ENCODE measurements around the gene ZDHHC14. TPM values are rescaled to one million over a fixed set of nuclear protein-coding genes. Genes with fewer than 3 reads are reported as not detected.
"Not testable (repeated sequence)": the region's sequence is repeated elsewhere in the genome, so short reads cannot be mapped to it uniquely, and the experiment has no call there.

Gene ZDHHC14
- total RNA-seq, 4 donors from 2014 or later, result 7.3 to 14.4 (median 8.1) TPM

DNA sequence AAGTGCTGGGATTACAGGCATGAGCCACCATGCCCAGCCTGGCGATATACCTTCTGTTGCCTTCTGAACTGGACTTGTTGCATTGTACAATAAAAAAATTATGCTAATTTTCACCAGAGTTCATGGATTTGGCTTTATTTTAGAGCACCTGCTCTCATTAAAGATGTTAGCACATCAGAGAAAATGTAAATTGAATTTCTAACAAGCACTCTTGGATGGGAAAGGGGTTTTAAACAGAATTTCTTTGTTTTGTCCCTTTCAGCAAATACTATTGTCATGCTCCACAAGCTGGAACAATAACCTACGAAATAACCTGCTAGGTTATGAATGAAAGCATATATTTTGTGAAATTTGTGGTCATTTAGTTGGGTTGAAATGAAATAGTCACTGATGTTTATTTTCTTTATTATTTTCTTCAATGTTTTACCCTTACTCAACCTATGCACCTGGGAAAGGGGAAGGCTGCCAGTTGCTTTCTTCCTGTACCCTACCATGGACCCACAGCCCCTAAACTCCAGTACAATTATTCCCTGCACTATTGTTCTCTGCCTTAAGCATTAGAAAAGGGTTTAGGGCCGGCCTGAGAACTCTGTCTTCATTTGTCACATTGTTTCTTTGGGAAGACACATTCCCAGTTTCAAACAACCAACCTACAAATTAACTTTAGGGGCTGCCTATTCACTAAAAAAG is 22.2 kb downstream of the ZDHHC14 start:
- H3K27me3 ChIP-seq, result no peaks in the 10 kb centered on the region
- ATAC-seq, result no peak
- TF ChIP-seq, protein P1, sequence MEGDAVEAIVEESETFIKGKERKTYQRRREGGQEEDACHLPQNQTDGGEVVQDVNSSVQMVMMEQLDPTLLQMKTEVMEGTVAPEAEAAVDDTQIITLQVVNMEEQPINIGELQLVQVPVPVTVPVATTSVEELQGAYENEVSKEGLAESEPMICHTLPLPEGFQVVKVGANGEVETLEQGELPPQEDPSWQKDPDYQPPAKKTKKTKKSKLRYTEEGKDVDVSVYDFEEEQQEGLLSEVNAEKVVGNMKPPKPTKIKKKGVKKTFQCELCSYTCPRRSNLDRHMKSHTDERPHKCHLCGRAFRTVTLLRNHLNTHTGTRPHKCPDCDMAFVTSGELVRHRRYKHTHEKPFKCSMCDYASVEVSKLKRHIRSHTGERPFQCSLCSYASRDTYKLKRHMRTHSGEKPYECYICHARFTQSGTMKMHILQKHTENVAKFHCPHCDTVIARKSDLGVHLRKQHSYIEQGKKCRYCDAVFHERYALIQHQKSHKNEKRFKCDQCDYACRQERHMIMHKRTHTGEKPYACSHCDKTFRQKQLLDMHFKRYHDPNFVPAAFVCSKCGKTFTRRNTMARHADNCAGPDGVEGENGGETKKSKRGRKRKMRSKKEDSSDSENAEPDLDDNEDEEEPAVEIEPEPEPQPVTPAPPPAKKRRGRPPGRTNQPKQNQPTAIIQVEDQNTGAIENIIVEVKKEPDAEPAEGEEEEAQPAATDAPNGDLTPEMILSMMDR (IDR thresholded peaks at IDR 0.05), result no peak
- no peak for TF ChIP-seq POLR2A (IDR thresholded peaks at IDR 0.05)
- TF ChIP-seq EP300 (IDR thresholded peaks at IDR 0.05), result no peak
- no peaks in the 10 kb centered on the region for H3K4me1 ChIP-seq
- H3K36me3 ChIP-seq, result no peaks in the 10 kb centered on the region
- no peak overlapping the region for H3K27ac ChIP-seq
- no peaks in the 10 kb centered on the region for H3K9me3 ChIP-seq
- 93 to 97% methylated on average over 2 to 3 of the region's 3 CpGs for WGBS, 2 donors (ENCODE audit: low coverage in 1 of 2)
- no peak overlapping the region for H3K4me3 ChIP-seq

DNA sequence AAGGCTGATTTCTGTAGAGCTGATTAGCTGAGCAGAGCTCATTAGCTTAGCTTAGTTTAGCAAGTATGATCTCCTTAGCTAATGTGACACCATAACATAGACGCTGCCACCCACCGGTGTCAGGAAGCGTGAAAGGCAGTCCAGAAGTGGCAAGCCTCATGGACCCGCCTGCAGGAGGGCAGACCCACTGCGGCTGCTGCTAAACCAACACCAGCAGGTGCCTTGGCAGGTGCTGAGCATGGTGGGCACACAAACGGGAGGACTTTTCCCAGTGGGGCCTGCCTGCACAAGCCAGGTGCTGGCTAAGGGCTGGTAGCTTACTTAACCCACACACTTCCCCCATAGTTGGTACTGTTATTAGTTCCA is 22.7 kb downstream of the ZDHHC14 start:
- no peaks in the 10 kb centered on the region for H3K36me3 ChIP-seq
- WGBS, 2 donors (ENCODE audit: low coverage in 1 of 2), result 92% methylated on average over 2 of the region's 6 CpGs; no CpG with 5 or more reads in 1 of the 2 donors
- H3K9me3 ChIP-seq, result no peaks in the 10 kb centered on the region
- H3K27me3 ChIP-seq, result no peaks in the 10 kb centered on the region
- ATAC-seq, result no peak
- no peak for TF ChIP-seq POLR2AphosphoS5 (IDR thresholded peaks at IDR 0.05)
- TF ChIP-seq, protein P1 (IDR thresholded peaks at IDR 0.05), result no peak
- no peak for TF ChIP-seq POLR2A (IDR thresholded peaks at IDR 0.05)
- no peak for TF ChIP-seq EP300 (IDR thresholded peaks at IDR 0.05)
- no peak overlapping the region for H3K4me3 ChIP-seq
- H3K4me1 ChIP-seq, result no peaks in the 10 kb centered on the region
- H3K27ac ChIP-seq, result no peak overlapping the region

DNA sequence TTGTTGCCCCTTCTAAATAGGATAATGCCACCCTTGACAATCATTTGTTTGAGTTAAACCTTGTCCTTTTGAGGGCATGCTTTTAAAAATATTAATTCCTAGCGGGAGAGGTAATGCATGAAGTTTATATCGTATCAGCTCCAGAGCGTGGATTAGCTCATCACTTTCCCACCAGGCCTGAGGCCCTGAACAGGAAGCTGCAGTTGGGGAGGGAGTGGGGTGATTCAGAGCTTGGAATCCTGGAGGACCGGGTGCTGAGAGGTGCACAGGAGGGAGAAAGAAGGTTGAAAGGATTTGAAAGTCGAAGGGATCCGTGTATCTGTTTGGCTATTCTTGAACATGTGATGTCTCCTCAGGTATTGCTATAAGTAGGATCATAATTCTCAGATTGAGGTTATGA is 25.0 kb downstream of the ZDHHC14 start:
- Histone ChIP-seq H3K36me3 (no peaks in the 10 kb centered on the region), H3K27ac (no peak overlapping the region), H3K4me1 (no peaks in the 10 kb centered on the region), H3K9me3 (no peaks in the 10 kb centered on the region), H3K4me3 (no peak overlapping the region), H3K27me3 (no peaks in the 10 kb centered on the region)
- TF ChIP-seq POLR2AphosphoS5 (IDR thresholded peaks at IDR 0.05) (no peak), EP300 (IDR thresholded peaks at IDR 0.05) (no peak), POLR2A (IDR thresholded peaks at IDR 0.05) (no peak)
- TF ChIP-seq, protein P1 (IDR thresholded peaks at IDR 0.05), result no peak
- 70 to 87% methylated on average over 3 to 6 of the region's 6 CpGs for WGBS, 2 donors (ENCODE audit: low coverage in 1 of 2)
- ATAC-seq, result no peak

DNA sequence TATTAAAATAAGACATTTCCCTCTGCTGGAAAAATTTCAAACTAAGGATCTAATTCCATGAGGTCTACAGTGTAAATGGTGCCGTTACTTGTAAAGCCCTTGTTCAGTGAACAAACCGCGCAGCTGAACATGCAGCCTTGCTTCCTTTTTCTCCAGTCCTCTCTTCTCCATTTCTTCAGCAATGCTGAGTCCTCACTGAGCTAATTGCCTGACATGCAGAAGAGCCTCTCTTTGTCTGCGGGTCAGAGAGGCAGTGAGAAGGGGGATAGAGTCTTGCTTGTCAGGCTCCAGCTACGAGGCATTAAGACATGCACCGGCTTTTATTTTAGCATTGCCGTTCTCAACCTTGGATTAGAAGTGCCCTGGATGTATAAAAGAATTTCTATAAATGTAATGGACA is 25.7 kb downstream of the ZDHHC14 start:
- Histone ChIP-seq H3K27ac (no peak overlapping the region), H3K4me3 (no peak overlapping the region), H3K27me3 (no peaks in the 10 kb centered on the region), H3K4me1 (no peaks in the 10 kb centered on the region), H3K9me3 (no peaks in the 10 kb centered on the region), H3K36me3 (no peaks in the 10 kb centered on the region)
- no peak for ATAC-seq
- TF ChIP-seq EP300 (IDR thresholded peaks at IDR 0.05), result no peak
- no peak for TF ChIP-seq POLR2A (IDR thresholded peaks at IDR 0.05)
- TF ChIP-seq POLR2AphosphoS5 (IDR thresholded peaks at IDR 0.05), result no peak
- TF ChIP-seq, protein P1 (IDR thresholded peaks at IDR 0.05), result no peak
- WGBS, 2 donors (ENCODE audit: low coverage in 1 of 2), result 80 to 81% methylated on average over 4 to 7 of the region's 7 CpGs

DNA sequence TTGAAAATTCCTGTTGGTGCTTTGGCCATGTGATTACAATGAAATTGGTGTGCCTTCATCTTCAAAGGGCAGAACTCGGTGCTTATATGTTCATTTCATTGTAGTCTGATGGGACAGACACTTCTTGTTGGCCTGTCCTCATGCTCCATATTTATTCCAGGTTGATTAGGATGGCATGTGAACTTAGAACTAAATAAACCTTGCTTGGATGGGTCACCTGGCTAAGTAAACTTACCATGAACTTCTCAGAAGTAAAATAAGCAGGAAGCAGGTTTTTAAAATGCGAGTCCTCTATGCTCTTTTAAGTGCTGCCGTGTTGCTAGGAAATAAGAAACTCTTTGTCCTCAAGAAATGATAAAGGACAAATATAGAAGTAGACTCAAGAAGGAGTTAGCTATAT is 26.7 kb downstream of the ZDHHC14 start:
- Histone ChIP-seq H3K9me3 (no peaks in the 10 kb centered on the region), H3K27me3 (no peaks in the 10 kb centered on the region), H3K27ac (no peak overlapping the region), H3K36me3 (no peaks in the 10 kb centered on the region), H3K4me3 (no peak overlapping the region), H3K4me1 (no peaks in the 10 kb centered on the region)
- ATAC-seq, result no peak
- WGBS, 2 donors (ENCODE audit: low coverage in 1 of 2), result 52 to 73% methylated on average over 3 of the region's 3 CpGs
- TF ChIP-seq POLR2A (IDR thresholded peaks at IDR 0.05) (no peak), EP300 (IDR thresholded peaks at IDR 0.05) (no peak), POLR2AphosphoS5 (IDR thresholded peaks at IDR 0.05) (no peak)
- TF ChIP-seq, protein P1 (IDR thresholded peaks at IDR 0.05), result no peak

DNA sequence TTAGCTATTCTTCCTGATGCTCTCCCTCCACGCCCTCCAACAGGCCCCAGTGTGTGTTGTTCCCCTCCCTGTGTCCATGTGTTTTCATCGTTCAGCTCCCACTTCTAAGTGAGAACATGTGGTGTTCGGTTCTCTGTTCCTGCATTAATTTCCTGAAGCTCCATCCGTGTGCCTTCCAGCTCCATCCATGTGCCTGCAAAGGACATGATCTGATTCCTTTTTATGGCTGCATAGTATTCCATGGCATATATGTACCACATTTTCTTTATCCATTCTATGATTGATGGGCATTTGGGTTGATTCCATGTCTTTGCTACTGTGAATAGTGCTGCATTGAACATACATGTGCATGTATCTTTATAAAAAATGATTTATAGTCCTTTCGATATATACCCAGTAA is 27.4 kb downstream of the ZDHHC14 start:
- 92 to 100% methylated on average over 4 to 5 of the region's 5 CpGs for WGBS, 2 donors (ENCODE audit: low coverage in 1 of 2)
- not testable (repeated sequence) for H3K9me3 ChIP-seq, H3K4me3 ChIP-seq, H3K36me3 ChIP-seq, H3K27ac ChIP-seq, ATAC-seq, H3K27me3 ChIP-seq, H3K4me1 ChIP-seq
